ENCODE results near the gene SSR3. TPM values are rescaled to one million over a fixed set of nuclear protein-coding genes. Genes with fewer than 3 reads are reported as not detected.

SSR3 gene
- total RNA-seq, 1 experiment from 2014 or later = 312 TPM

GRCh38 chr3:156519758-156520162 is 35.2 kb downstream of the SSR3 start:
- Mint-ChIP-seq H3K4me3 (ENCODE audit: low read depth, unreplicated experiment) (no peak overlapping the region), H3K27me3 (ENCODE audit: unreplicated experiment) (no peaks in the 10 kb centered on the region), H3K36me3 (ENCODE audit: insufficient read depth, unreplicated experiment) (no peaks in the 10 kb centered on the region), H3K4me1 (ENCODE audit: low read depth, unreplicated experiment) (no peaks in the 10 kb centered on the region), H3K27ac (ENCODE audit: unreplicated experiment) (no peak overlapping the region), H3K9me3 (ENCODE audit: low read depth, unreplicated experiment) (no peaks in the 10 kb centered on the region)
- CTCF ChIA-PET = interaction anchor here (1.6 kb wide), 1 partner anchor 15 kb away, joined by 3 read pairs; no protein-coding TSS in a partner anchor
- BruUV-seq (replicated peaks) = no TSS peak
- DNase-seq = no peak
- TF ChIP-seq CTCF (IDR thresholded peaks at IDR 0.05; ENCODE audit: unreplicated experiment) = no peak
- intact Hi-C loops (cut with micrococcal nuclease; ENCODE audit: unreplicated experiment) = no loop called here

GRCh38 chr3:156518726-156519125 is 36.2 kb downstream of the SSR3 start:
- no peak for DNase-seq
- no peak for TF ChIP-seq CTCF (IDR thresholded peaks at IDR 0.05; ENCODE audit: unreplicated experiment)
- Mint-ChIP-seq H3K9me3 (ENCODE audit: low read depth, unreplicated experiment) (no peaks in the 10 kb centered on the region), H3K36me3 (ENCODE audit: insufficient read depth, unreplicated experiment) (no peaks in the 10 kb centered on the region), H3K4me3 (ENCODE audit: low read depth, unreplicated experiment) (no peak overlapping the region), H3K27ac (ENCODE audit: unreplicated experiment) (no peak overlapping the region), H3K4me1 (ENCODE audit: low read depth, unreplicated experiment) (no peaks in the 10 kb centered on the region), H3K27me3 (ENCODE audit: unreplicated experiment) (no peaks in the 10 kb centered on the region)
- CTCF ChIA-PET = interaction anchor here (0.5 to 2.4 kb wide), 2 partner anchors 16 to 175 kb away, joined by 4 to 7 read pairs; no protein-coding TSS in a partner anchor
- intact Hi-C loops (cut with micrococcal nuclease; ENCODE audit: unreplicated experiment) = no loop called here
- BruUV-seq (replicated peaks) = no TSS peak

DNA sequence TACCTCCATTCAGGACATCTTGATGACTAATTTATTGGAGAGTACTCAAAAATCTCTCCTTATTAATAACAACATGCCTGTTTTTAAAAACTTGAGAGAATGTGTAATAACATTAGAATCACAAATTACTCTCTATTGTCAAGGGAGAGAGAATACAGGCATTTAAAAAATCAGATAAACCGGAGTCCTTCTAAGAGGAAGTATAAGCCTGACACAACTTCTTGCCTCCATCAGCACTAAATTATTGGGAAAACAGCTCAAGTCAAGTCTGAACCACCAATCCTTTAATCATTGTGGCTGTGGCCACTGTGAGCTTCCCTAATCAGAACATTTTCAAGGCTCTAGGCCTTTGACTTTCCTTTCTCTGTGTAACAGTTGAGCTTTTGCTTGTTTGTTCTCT is 38.0 kb downstream of the SSR3 start:
- BruUV-seq (replicated peaks) = no TSS peak
- Mint-ChIP-seq H3K27me3 (ENCODE audit: unreplicated experiment) (no peaks in the 10 kb centered on the region), H3K36me3 (ENCODE audit: insufficient read depth, unreplicated experiment) (no peaks in the 10 kb centered on the region), H3K9me3 (ENCODE audit: low read depth, unreplicated experiment) (no peaks in the 10 kb centered on the region), H3K4me1 (ENCODE audit: low read depth, unreplicated experiment) (no peaks in the 10 kb centered on the region), H3K27ac (ENCODE audit: unreplicated experiment) (no peak overlapping the region), H3K4me3 (ENCODE audit: low read depth, unreplicated experiment) (no peak overlapping the region)
- intact Hi-C loops (cut with micrococcal nuclease; ENCODE audit: unreplicated experiment) = no loop called here
- TF ChIP-seq CTCF (IDR thresholded peaks at IDR 0.05; ENCODE audit: unreplicated experiment) = no peak
- CTCF ChIA-PET = interaction anchor here (2.4 kb wide), 1 partner anchor 18 kb away, joined by 7 read pairs; no protein-coding TSS in a partner anchor
- no peak for DNase-seq

DNA sequence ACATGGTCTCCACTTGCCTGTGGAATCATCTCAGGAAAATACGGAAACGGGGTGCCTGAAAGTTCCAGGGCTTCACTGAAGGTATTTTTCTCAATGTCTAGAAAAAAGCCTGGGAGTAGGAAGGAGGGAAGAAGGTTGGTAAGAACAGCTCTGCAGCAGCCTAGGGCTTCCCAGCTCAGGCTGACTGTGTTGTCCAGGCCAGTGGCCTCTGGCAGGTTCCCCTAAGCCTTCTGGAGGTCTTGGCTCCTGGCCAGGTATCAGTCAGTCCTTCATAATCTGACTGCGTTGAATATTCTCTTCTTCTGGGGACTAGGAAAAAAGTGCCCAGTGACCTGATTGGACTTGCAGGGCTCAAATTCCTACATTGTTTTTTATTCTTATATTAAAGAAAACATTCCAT is 38.6 kb downstream of the SSR3 start:
- no peaks in the 10 kb centered on the region for H3K4me1 Mint-ChIP-seq (ENCODE audit: low read depth, unreplicated experiment)
- H3K36me3 Mint-ChIP-seq (ENCODE audit: insufficient read depth, unreplicated experiment) = no peaks in the 10 kb centered on the region
- no TSS peak for BruUV-seq (replicated peaks)
- intact Hi-C loops (cut with micrococcal nuclease; ENCODE audit: unreplicated experiment) = no loop called here
- no peak overlapping the region for H3K27ac Mint-ChIP-seq (ENCODE audit: unreplicated experiment)
- H3K27me3 Mint-ChIP-seq (ENCODE audit: unreplicated experiment) = peaks cover 1% of the 10 kb centered on the region
- no peak for TF ChIP-seq CTCF (IDR thresholded peaks at IDR 0.05; ENCODE audit: unreplicated experiment)
- no peak for DNase-seq
- CTCF ChIA-PET = interaction anchor here (0.6 to 2.4 kb wide), 2 partner anchors 19 to 434 kb away, joined by 5 to 7 read pairs; no protein-coding TSS in a partner anchor
- H3K9me3 Mint-ChIP-seq (ENCODE audit: low read depth, unreplicated experiment) = no peaks in the 10 kb centered on the region
- H3K4me3 Mint-ChIP-seq (ENCODE audit: low read depth, unreplicated experiment) = no peak overlapping the region
